ENCODE results near the gene PIP5K1C. TPM values are rescaled to one million over a fixed set of nuclear protein-coding genes. Genes with fewer than 3 reads are reported as not detected.

The PIP5K1C gene
- polyA plus RNA-seq, 1 donor (not counting 4 experiments of a cell fraction or from before 2014, with no cell fraction given), result 3.6 TPM

DNA sequence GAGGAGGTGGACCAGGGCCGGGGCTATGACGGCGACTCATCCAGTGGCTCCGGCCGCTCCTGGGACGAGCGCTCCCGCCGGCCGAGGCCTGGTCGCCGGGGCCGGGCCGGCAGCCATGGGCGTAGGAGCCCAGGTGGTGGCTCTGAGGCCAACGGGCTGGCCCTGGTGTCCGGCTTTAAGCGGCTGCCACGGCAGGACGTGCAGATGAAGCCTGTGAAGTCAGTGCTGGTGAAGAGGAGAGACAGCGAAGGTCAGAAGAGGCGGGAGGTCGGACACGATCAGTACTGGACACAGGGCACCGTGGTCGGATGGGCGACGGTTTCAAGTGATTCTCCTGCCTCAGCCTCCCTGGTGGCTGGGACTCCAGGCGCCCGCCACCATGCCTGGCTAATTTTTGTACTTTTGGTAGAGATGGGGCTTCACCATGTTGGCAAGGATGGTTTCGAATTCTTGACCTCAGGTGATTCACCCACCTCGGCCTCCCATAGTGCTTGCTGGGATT is 30.2 kb upstream of the PIP5K1C start:
- dilution Hi-C loops (cut with MboI; ENCODE audit: extremely low pct_ligation_motif_present, low sequenced_read_pairs), result no loop called here
- H4K20me1 ChIP-seq (ENCODE audit: control insufficient read depth, extremely low read depth, insufficient read depth, low read length), result no peaks in the 10 kb centered on the region
- DNase-seq (ENCODE audit: low read depth, low spot score), result no peak
- no peaks in the 10 kb centered on the region for H3K9me3 ChIP-seq (ENCODE audit: control insufficient read depth, low read depth, low read length)
- H3K27me3 ChIP-seq (ENCODE audit: control insufficient read depth, extremely low read depth, insufficient read depth, low read length), result peaks cover 8% of the 10 kb centered on the region
- no peak overlapping the region for H3K27ac ChIP-seq (ENCODE audit: control insufficient read depth, insufficient read depth, low read length)
- H2AFZ ChIP-seq (ENCODE audit: control insufficient read depth, low read length), result no peak overlapping the region
- no peak for FAIRE-seq
- no peak for TF ChIP-seq EZH2 (IDR thresholded peaks at IDR 0.05; ENCODE audit: low read length)
- TF ChIP-seq, protein P1, sequence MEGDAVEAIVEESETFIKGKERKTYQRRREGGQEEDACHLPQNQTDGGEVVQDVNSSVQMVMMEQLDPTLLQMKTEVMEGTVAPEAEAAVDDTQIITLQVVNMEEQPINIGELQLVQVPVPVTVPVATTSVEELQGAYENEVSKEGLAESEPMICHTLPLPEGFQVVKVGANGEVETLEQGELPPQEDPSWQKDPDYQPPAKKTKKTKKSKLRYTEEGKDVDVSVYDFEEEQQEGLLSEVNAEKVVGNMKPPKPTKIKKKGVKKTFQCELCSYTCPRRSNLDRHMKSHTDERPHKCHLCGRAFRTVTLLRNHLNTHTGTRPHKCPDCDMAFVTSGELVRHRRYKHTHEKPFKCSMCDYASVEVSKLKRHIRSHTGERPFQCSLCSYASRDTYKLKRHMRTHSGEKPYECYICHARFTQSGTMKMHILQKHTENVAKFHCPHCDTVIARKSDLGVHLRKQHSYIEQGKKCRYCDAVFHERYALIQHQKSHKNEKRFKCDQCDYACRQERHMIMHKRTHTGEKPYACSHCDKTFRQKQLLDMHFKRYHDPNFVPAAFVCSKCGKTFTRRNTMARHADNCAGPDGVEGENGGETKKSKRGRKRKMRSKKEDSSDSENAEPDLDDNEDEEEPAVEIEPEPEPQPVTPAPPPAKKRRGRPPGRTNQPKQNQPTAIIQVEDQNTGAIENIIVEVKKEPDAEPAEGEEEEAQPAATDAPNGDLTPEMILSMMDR (optimal IDR thresholded peaks at IDR 0.05 in 1 of 3, IDR thresholded peaks at IDR 0.05 in 1 of 3, conservative IDR thresholded peaks at IDR 0.05 in 1 of 3; ENCODE audit: extremely low read depth in 1 of 3, insufficient read depth in 2 of 3, low read length in 3 of 3), result no peak
- H3K79me2 ChIP-seq (ENCODE audit: control insufficient read depth, insufficient read depth, low read length), result no peaks in the 10 kb centered on the region
- H3K9me1 ChIP-seq (ENCODE audit: control insufficient read depth, extremely low read depth, insufficient read depth, low read length), result no peaks in the 10 kb centered on the region
- no peak overlapping the region for H3K9ac ChIP-seq (ENCODE audit: control insufficient read depth, extremely low read depth, insufficient read depth, low read length)
- no peak overlapping the region for H3K4me2 ChIP-seq (ENCODE audit: control insufficient read depth, extremely low read depth, insufficient read depth, low read depth, low read length)
- no peaks in the 10 kb centered on the region for H3K36me3 ChIP-seq (ENCODE audit: control insufficient read depth in 2 of 2, extremely low read depth in 1 of 2, insufficient read depth in 2 of 2, low read length in 2 of 2)
- H3K4me1 ChIP-seq (ENCODE audit: control insufficient read depth, extremely low read depth, insufficient read depth, low read length), result no peaks in the 10 kb centered on the region
- H3K4me3 ChIP-seq (ENCODE audit: control insufficient read depth in 2 of 3, extremely low read depth in 1 of 3, insufficient read depth in 2 of 3, low read depth in 1 of 3, low read length in 3 of 3), result no peak overlapping the region

DNA sequence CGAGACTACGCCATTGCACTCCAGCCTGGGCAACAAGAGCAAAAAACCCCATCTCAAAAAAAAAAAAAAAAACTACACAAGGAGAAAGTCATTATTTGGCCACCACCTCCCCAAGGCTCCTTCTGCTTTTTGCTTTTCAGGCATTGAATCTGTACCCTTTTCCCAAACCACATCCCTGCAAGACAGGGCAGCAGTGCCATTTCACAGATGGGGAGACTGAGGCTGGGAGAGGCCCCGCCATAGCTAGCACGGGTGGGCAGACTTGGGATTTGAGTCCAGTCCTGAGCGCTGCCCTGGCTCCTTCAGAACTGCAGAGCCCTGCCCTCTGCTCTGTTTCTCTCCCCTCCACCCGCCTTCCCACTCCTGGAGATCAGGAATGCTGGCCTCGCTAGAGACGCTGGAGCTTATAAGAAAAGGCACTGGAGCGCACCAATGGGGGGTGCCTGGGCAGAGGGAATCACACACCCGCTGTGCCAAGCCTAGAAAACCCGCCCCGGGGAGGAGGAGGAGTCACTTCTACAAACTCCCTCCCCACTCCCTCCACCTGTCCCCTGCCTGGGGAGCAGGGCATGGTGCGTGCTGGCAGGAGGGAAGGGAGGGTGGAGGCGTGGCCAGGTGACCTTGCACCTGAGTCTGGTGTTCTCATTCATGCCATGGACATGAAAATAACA is 25.5 kb upstream of the PIP5K1C start:
- H3K9ac ChIP-seq (ENCODE audit: control insufficient read depth, extremely low read depth, insufficient read depth, low read length), result no peak overlapping the region
- dilution Hi-C loops (cut with MboI; ENCODE audit: extremely low pct_ligation_motif_present, low sequenced_read_pairs), result no loop called here
- peaks cover 31% of the 10 kb centered on the region for H3K27me3 ChIP-seq (ENCODE audit: control insufficient read depth, extremely low read depth, insufficient read depth, low read length)
- DNase-seq (ENCODE audit: low read depth, low spot score) (no peak), FAIRE-seq (no peak)
- H2AFZ ChIP-seq (ENCODE audit: control insufficient read depth, low read length), result no peak overlapping the region
- H3K4me2 ChIP-seq (ENCODE audit: control insufficient read depth, extremely low read depth, insufficient read depth, low read depth, low read length), result no peak overlapping the region
- no peaks in the 10 kb centered on the region for H3K79me2 ChIP-seq (ENCODE audit: control insufficient read depth, insufficient read depth, low read length)
- no peak overlapping the region for H3K27ac ChIP-seq (ENCODE audit: control insufficient read depth, insufficient read depth, low read length)
- H3K4me1 ChIP-seq (ENCODE audit: control insufficient read depth, extremely low read depth, insufficient read depth, low read length), result no peaks in the 10 kb centered on the region
- no peaks in the 10 kb centered on the region for H3K36me3 ChIP-seq (ENCODE audit: control insufficient read depth in 2 of 2, extremely low read depth in 1 of 2, insufficient read depth in 2 of 2, low read length in 2 of 2)
- H3K9me3 ChIP-seq (ENCODE audit: control insufficient read depth, low read depth, low read length), result no peaks in the 10 kb centered on the region
- no peak overlapping the region for H3K4me3 ChIP-seq (ENCODE audit: control insufficient read depth in 2 of 3, extremely low read depth in 1 of 3, insufficient read depth in 2 of 3, low read depth in 1 of 3, low read length in 3 of 3)
- no peaks in the 10 kb centered on the region for H4K20me1 ChIP-seq (ENCODE audit: control insufficient read depth, extremely low read depth, insufficient read depth, low read length)
- no peaks in the 10 kb centered on the region for H3K9me1 ChIP-seq (ENCODE audit: control insufficient read depth, extremely low read depth, insufficient read depth, low read length)
- no peak for TF ChIP-seq EZH2 (IDR thresholded peaks at IDR 0.05; ENCODE audit: low read length)
- TF ChIP-seq, protein P1 (optimal IDR thresholded peaks at IDR 0.05 in 1 of 3, IDR thresholded peaks at IDR 0.05 in 1 of 3, conservative IDR thresholded peaks at IDR 0.05 in 1 of 3; ENCODE audit: extremely low read depth in 1 of 3, insufficient read depth in 2 of 3, low read length in 3 of 3), result no peak

All from keratinocyte (primary cell).